NCI-H526 (cell line): ENCODE data around the gene DIRAS2.
"Not testable (repeated sequence)": the region's sequence is repeated elsewhere in the genome, so short reads cannot be mapped to it uniquely, and the experiment has no call there.

ENCODE experiments used
- DNase-seq, 2 experiments: peaks; one replicate each; lab custom pipeline; 2025; lab: John Stamatoyannopoulos, UW

DIRAS2 gene

DNA sequence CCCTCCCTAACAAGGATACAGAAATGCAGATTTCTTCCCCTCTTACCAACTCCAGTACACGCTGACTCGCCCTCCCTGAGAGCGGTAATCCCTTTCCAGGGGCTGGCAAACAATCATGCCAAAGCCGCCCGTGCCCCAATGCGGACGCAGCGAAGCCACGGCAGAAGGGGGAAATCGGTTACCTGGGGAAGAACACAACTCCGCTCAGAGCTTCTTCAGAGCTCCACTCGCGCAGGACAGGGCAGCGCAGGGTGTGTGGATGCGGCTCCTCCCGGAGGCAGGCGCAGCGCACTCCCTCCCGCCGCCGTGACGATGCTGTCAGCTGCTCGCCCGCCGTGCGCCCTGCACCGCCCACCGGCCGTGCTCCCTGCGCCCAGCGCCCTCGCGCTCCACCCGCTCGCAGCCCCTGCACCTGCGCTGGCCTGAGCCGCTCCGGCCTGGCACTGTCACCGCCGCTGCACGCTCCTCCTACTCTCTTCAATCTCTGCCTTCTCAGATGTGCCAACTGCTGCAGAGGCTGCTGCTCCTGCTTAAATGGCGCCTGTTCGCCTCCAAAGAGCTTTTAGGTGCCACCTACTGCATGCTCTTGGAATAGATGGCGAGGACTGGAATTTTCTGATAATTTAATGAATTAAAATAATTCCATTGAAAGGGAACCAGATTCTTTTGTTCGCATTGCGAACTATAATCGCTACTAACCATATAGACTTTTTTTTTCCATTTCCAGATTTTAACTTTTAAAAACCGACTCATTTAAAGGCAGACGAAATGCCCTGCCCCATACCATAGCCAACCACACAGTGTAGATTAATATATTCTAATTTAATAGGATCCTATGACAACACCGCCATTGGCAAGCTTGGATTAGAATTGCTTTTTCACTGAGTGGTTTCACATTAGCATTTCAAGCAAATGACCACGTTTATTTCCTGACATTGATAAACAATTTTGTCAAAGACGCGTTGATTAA lies at the start of gene DIRAS2:
Gene DIRAS2 (minus strand): TSS at position 255 of the 970 bp plus-strand sequence. CDS start 28,997 bp downstream, outside the sequence.
- peak; percentile 46 to 81 for DNase-seq

- no peak for DNase-seq
Observed at GRCh38 chr9:90684736-90685135, 42.1 kb upstream of the DIRAS2 start.

DNA sequence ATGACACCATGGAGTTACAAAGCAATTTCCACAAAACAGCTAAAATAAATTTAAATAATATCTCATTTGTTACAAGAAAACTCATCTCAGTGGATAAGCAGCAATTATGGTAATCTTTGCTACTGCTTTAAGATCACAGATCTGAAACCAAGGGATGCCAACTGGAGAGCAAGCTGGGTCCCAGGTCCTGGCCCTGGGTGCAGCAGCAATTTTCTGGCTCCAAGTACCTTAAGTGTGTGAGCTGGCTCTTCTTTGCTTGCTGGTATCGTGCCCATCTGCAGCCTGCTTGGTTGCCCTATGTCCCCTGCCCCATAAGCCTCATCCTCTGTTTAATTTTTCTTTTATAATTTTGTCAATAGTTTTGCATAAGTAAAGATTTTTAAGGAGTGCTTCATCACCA lies 41.5 kb upstream of the DIRAS2 start:
- DNase-seq: no peak

- no peak for DNase-seq
Observed at GRCh38 chr9:90680534-90680933, 37.9 kb upstream of the DIRAS2 start.

- no peak for DNase-seq
Observed at GRCh38 chr9:90665072-90665471, 22.4 kb upstream of the DIRAS2 start.

GRCh38 chr9:90659650-90660364 lies 17.2 kb upstream of the DIRAS2 start:
- no peak for DNase-seq

- DNase-seq: no peak
Observed at GRCh38 chr9:90658783-90659182, 16.2 kb upstream of the DIRAS2 start.

- DNase-seq: no peak
Observed at GRCh38 chr9:90658181-90658580, 15.6 kb upstream of the DIRAS2 start.

DNA sequence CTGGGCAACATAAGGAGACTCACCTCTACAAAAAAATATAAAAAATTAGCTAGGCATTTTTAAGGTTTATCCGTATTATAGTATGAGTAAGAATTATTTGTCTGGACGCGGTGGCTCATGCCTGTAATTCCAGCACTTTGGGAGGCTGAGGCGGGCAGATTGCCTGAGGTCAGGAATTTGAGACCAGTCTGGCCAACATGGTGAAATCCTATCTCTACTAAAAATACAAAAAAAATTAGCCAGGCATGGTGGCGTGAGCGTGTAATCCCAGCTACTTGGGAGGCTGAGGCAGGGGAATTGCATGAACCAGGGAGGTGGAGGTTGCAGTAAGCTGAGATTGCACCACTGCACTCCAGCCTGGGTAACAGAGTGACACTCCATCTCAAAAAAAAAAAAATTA lies 14.3 kb upstream of the DIRAS2 start:
- not testable (repeated sequence) for DNase-seq

DNA sequence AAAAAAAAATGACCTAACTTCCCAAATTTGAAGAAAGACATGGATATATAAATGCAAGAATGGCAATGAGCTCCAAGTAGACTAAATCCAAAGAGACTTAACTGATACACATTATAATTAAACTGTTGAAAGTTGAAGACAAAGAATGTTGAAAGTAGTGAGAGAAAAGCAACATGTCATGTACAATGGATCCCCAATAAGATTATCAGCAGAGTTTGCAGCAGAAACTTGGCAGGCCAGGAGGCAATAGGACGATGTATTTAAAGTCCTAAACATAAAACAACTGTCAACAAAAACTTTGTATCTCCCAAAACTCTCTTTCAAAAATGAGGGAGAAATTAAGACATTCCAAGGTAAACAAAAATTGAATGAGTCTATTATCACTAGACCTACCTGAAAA lies 8.6 kb upstream of the DIRAS2 start:
- DNase-seq: no peak

GRCh38 chr9:90647843-90648242 lies 5.2 kb upstream of the DIRAS2 start:
- no peak for DNase-seq

DNA sequence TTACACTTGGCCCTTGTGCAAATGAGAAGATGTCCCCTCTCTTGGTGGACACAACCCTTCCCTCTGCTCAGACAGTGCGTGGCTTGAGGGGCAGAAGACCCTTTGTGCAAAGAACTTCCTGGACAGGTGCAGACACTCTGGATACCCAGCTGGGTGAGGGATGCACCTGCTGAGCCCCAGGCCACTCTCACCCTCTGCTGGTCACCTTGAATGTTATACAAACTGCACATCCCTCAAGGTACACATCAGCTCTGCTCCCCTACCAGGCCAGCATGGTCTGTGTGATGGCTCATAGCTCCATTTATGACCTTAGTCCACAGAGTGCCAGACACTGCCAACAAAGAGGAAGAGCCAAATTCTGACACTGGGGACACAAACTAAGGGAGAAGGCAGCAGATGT lies 3.1 kb upstream of the DIRAS2 start:
- peak in 1 of 2 experiments; percentile 5 for DNase-seq

GRCh38 chr9:90641884-90642487 lies 638 bp downstream of the DIRAS2 start:
- no peak for DNase-seq

- DNase-seq: no peak
Observed at GRCh38 chr9:90641086-90641485, 1.5 kb downstream of the DIRAS2 start.

DNA sequence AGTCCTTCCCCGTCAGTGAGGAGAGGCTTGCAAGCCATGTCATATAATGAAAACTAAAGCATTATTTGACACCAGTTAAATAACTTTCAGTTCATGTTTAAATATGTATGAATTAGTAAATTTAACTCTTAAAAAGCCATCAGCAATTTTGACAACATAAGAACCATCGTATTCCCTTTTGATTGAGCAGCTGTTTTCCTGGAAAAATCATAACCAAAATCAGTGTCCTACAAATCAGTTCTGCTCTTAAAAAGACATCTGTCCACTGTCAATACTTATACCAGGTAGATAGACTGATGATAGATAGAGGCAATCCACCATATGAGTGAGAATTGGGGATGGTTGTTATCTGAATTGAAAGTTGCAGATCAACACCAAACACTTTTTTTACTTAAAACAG lies 2.3 kb downstream of the DIRAS2 start:
- no peak for DNase-seq

DNA sequence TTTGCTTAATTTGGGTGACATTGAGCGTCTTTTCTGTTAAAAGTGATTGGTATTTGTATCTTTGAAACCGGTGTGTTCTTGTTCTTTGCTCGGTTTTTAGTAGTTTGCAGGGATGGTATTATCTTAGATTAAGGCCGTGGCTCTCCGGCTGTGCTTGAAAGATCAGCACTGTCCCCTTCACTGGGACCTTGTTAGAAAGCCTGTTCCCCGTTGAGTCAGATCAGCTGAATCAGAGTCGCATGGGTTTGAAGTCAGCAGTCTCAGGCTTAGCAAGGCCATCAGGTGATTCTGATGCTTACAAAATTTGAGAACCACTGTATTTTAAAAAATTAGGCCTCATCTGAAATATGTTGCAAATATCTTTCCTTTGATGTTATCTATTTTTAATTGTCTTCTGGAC lies 5.0 kb downstream of the DIRAS2 start:
- no peak for DNase-seq

GRCh38 chr9:90632647-90633207 lies 9.9 kb downstream of the DIRAS2 start:
- DNase-seq: no peak

GRCh38 chr9:90631964-90632363 lies 10.7 kb downstream of the DIRAS2 start:
- DNase-seq: no peak

GRCh38 chr9:90629991-90630390 lies 12.6 kb downstream of the DIRAS2 start:
- DNase-seq: no peak

- DNase-seq: no peak
Observed at GRCh38 chr9:90629354-90629753, 13.3 kb downstream of the DIRAS2 start.

DNA sequence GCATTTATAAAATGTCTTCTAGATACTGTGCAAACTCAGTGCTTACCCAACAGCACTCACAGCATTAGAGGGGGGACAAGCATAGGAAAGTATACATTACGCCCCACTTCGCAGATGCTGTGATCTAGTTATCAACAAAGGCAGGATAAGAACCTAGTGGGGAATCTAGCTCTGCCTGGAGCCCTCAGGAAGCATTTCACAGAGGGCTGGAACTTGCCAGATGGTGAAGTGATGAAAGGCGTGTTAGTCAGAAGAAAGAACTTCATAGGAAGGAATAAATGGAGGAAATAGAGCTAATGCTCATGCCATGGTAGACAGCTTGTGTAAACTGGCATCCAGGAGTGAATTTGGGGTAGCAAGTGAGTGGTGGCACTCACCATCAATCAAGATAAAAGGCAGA lies 25.8 kb downstream of the DIRAS2 start:
- no peak for DNase-seq

DNA sequence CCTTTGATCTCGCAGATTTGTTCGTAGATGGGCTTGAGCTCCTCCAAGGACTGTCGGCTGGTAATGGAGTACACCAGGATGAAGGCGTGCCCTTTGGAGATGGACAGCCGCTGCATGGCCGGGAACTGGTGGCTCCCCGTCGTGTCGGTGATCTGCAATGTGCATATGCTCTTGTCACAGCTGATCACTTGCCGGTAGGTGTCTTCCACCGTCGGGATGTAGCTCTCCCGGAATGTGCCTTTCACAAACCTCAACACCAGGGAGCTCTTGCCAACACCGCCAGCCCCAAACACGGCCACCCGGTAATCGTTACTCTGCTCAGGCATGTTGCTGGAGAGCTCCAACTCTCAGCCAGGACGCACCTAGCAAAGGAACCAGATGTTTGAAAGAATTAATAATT lies 29.1 kb downstream of the DIRAS2 start:
- DNase-seq: no peak
